Right lobe of liver (tissue), 6 donors: ENCODE data around the gene NMD3. TPM values are rescaled to one million over a fixed set of nuclear protein-coding genes. Genes with fewer than 3 reads are reported as not detected.
A peak's percentile ranks its signal among the peaks of the same experiment; 100 is the strongest.

Experiments used
- ATAC-seq, 4 donors: fragments of 200-7000 bp; cut with Tn5 transposase; one replicate each; pipeline ENCODE4 v1.9.1; 2020; ENCODE audit warnings: mild to moderate bottlenecking in 4 of 4, moderate library complexity in 4 of 4
- DNase-seq, 3 donors: peaks; one replicate each; pipeline ENCODE4 v3.0.0-alpha.2; 2020
- H3K27ac ChIP-seq, 3 donors: fragments of 200-600 bp; one replicate each; pipeline ENCODE4 v1.8.0; 2022
- H3K27me3 ChIP-seq, 2 donors: fragments of 200-600 bp; one replicate each; pipeline ENCODE4 v1.8.0; 2022
- H3K36me3 ChIP-seq, 4 donors: fragments of 200-600 bp; sonication (generic) in 1 of 4; one replicate each; pipeline versions ENCODE4 v1.5.1 to v1.8.0; 2017 to 2022; ENCODE audit warnings: control low read depth in 1 of 4
- H3K4me1 ChIP-seq, 4 donors: fragments of 200-600 bp; sonication (generic) in 1 of 4; one replicate each; pipeline versions ENCODE4 v1.5.1 to v1.8.0; 2017 to 2022; ENCODE audit warnings: control low read depth in 1 of 4
- H3K4me3 ChIP-seq, 3 donors: fragments of 200-600 bp; one replicate each; pipeline ENCODE4 v1.8.0; 2022
- H3K9me3 ChIP-seq, 4 donors: fragments of 200-600 bp; sonication (generic) in 1 of 4; one replicate each; pipeline versions ENCODE4 v1.5.1 to v1.8.0; 2017 to 2022; ENCODE audit warnings: control low read depth in 1 of 4
- POLR2A ChIP-seq: fragments of 450-650 bp; IDR thresholded peaks from one replicate; pipeline ENCODE4 v1.6.1; 2017; ENCODE audit warnings: antibody characterized with exemption, mild to moderate bottlenecking
- WGBS: methylation state at CpG from one replicate; pipeline ENCODE4 v1.1.6; 2018; ENCODE audit warnings: low coverage, low lambda C conversion rate; ENCODE audit not compliant: insufficient coverage; ENCODE audit errors: missing lambda C conversion rate; 5-methylcytosine and 5-hydroxymethylcytosine counted together
- intact Hi-C, 2 donors: fragments of 100-400 bp; cut with DNase I; formaldehyde crosslinking; loops; one replicate each; pipeline versions ENCODE4 v1.11.2 to v1.14.1; 2022
- total RNA-seq, 6 experiments: library from RNA; depleted of rRNA in 2 of 6; stranded (reverse); fragments of >200 nt in 2 of 6; fragmentation: NEBNext Ultra II Directional in 3 of 6; extraction: Animal tissue kit (Norgen Biotek cat#: 25700) in 3 of 6; gene quantifications; one replicate each; pipeline versions ENCODE4 v1.1.0 to v1.2.4, GENCODE V29; 2016 to 2023
- TF ChIP-seq, protein P1 (sequence below), 4 donors: fragments of 200-600 bp in 3 of 4; fragments of 450-650 bp in 1 of 4; IDR thresholded peaks; one replicate each; pipeline versions ENCODE4 v1.5.1 to v1.8.0; 2016 to 2022; ENCODE audit warnings: antibody characterized with exemption in 4 of 4, mild to moderate bottlenecking in 2 of 4
- donor health status: DM: no; HTN: yes; CAD: no.
- donor health status: DM: no; HTN: no; CAD: no.
- donor health status: DM: no; HTN: no; CAD: no.
- donor health status: DM: no; HTN: yes; CAD: no.
- donor health status: DM: no; HTN: yes; CAD: no.

The NMD3 gene
- total RNA-seq, 6 experiments from 2014 or later: 33.3 to 46.7 (median 42.2) TPM

- H3K9me3 ChIP-seq: no peaks in the 10 kb centered on the region
- no peak for TF ChIP-seq POLR2A
- TF ChIP-seq, protein P1, sequence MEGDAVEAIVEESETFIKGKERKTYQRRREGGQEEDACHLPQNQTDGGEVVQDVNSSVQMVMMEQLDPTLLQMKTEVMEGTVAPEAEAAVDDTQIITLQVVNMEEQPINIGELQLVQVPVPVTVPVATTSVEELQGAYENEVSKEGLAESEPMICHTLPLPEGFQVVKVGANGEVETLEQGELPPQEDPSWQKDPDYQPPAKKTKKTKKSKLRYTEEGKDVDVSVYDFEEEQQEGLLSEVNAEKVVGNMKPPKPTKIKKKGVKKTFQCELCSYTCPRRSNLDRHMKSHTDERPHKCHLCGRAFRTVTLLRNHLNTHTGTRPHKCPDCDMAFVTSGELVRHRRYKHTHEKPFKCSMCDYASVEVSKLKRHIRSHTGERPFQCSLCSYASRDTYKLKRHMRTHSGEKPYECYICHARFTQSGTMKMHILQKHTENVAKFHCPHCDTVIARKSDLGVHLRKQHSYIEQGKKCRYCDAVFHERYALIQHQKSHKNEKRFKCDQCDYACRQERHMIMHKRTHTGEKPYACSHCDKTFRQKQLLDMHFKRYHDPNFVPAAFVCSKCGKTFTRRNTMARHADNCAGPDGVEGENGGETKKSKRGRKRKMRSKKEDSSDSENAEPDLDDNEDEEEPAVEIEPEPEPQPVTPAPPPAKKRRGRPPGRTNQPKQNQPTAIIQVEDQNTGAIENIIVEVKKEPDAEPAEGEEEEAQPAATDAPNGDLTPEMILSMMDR (IDR thresholded peaks at IDR 0.05): no peak
- 86% methylated on average over 2 of the region's 2 CpGs for WGBS
- no peak overlapping the region for H3K27ac ChIP-seq
- H3K27me3 ChIP-seq: no peaks in the 10 kb centered on the region
- peaks cover 0 to 62% (median 41%) of the 10 kb centered on the region in 4 donors for H3K36me3 ChIP-seq
- intact Hi-C loops: no loop called here
- H3K4me1 ChIP-seq: peaks cover 0 to 3% (median 0%) of the 10 kb centered on the region in 4 donors
- ATAC-seq (no peak), DNase-seq (no peak)
- no peak overlapping the region for H3K4me3 ChIP-seq
Observed at GRCh38 chr3:161251716-161252115, 30.6 kb downstream of the NMD3 start.

DNA sequence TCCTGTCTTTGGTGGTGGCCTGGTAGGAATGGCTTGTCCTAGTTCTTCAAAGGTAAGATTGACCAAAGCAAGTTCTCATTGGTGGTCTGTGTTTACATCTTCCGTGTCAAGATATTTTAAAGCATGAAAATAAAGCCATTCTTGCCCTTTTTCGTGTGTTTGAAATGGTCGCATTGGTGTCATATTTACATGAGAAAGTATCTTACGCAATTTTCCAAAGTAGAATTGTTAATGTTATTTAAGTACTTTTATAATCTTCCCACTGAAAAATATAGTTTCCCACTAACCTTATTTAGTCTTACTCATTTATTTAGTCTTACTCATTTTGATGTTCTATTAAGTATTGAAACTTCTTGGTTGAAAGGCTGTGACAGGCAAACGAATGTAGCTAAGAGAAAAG is 31.0 kb downstream of the NMD3 start:
- TF ChIP-seq POLR2A: no peak
- TF ChIP-seq, protein P1 (IDR thresholded peaks at IDR 0.05): no peak
- intact Hi-C loops: no loop called here
- Histone ChIP-seq H3K27ac (no peak overlapping the region), H3K36me3 (peaks cover 0 to 59% (median 41%) of the 10 kb centered on the region in 4 donors), H3K4me1 (no peaks in the 10 kb centered on the region), H3K4me3 (no peak overlapping the region), H3K27me3 (no peaks in the 10 kb centered on the region), H3K9me3 (no peaks in the 10 kb centered on the region)
- WGBS: 94% methylated on average over 5 of the region's 5 CpGs
- ATAC-seq (no peak), DNase-seq (no peak)

DNA sequence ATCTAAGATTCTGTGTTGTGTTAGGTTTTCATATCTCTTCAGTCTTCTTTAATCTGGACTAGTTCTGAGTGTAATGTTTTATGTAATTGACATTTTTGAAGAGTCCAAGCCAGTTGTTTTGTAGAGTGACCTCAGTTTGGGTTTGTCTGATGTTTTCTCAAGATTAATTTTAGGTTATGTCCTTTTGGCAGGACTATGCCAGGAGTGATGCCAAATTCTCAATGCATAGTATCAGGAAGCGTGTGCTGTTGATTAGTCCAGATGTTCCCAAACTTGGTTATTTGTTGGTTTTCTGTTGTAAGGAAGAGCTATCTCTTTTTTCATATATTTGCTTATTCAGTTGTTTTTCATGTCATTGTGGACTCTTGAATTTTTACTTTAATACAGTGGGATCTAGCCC is 32.6 kb downstream of the NMD3 start:
- peaks cover 0 to 47% (median 32%) of the 10 kb centered on the region in 4 donors for H3K36me3 ChIP-seq
- intact Hi-C loops: no loop called here
- no peak overlapping the region for H3K27ac ChIP-seq
- DNase-seq (no peak), ATAC-seq (peak in 1 of 4 donors; percentile 54)
- no peaks in the 10 kb centered on the region for H3K27me3 ChIP-seq
- WGBS: 79% methylated on average over 1 of the region's 1 CpG
- TF ChIP-seq, protein P1 (IDR thresholded peaks at IDR 0.05): no peak
- no peak for TF ChIP-seq POLR2A
- no peaks in the 10 kb centered on the region for H3K4me1 ChIP-seq
- H3K4me3 ChIP-seq: no peak overlapping the region
- H3K9me3 ChIP-seq: no peaks in the 10 kb centered on the region

- Histone ChIP-seq H3K4me1 (no peaks in the 10 kb centered on the region), H3K27ac (no peak overlapping the region), H3K36me3 (peaks cover 0 to 38% (median 23%) of the 10 kb centered on the region in 4 donors), H3K9me3 (no peaks in the 10 kb centered on the region), H3K4me3 (no peak overlapping the region), H3K27me3 (no peaks in the 10 kb centered on the region)
- no peak for DNase-seq
- TF ChIP-seq, protein P1 (IDR thresholded peaks at IDR 0.05): no peak
- no peak for TF ChIP-seq POLR2A
- intact Hi-C loops: no loop called here
- ATAC-seq: no peak
- WGBS: 88% methylated on average over 1 of the region's 1 CpG
Observed at GRCh38 chr3:161254861-161255260, 33.8 kb downstream of the NMD3 start.

DNA sequence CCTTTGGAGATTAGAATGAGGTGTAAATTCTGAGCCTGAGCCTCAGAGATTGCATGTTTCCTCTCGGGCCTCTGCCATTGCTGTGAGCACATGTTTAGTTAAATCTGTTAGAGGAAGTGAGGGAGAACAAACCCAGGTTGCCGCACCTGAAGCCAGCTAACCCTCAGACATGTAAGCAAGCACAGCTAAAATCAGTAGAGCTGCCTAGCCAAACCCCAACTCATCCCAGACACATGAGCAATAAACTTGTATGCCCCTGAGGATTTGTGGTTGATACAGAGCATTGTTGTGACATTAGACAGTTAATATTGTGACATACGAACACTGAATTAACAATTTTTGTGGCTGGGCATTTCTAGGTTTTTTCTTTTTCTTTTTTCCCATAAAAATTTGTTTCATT is 41.9 kb downstream of the NMD3 start:
- Histone ChIP-seq H3K27me3 (no peaks in the 10 kb centered on the region), H3K4me1 (peaks cover 0 to 37% (median 5%) of the 10 kb centered on the region in 4 donors), H3K9me3 (no peaks in the 10 kb centered on the region), H3K36me3 (peaks cover 0 to 3% (median 0%) of the 10 kb centered on the region in 4 donors), H3K4me3 (no peak overlapping the region), H3K27ac (peak overlapping the region in 1 of 3 donors; percentile 24)
- DNase-seq: no peak
- no peak for TF ChIP-seq POLR2A
- TF ChIP-seq, protein P1 (IDR thresholded peaks at IDR 0.05): no peak
- 42% methylated on average over 3 of the region's 3 CpGs for WGBS
- peak; percentile 23 to 63 (median 52) for ATAC-seq
- intact Hi-C loops: no loop called here
